RWPE2 (cell line): ENCODE measurements around the gene PTPRM.

Experiments used
- ATAC-seq: fragments of 200-7000 bp; cut with Tn5 transposase; 3 replicates; pipeline ENCODE4 v1.9.1; 2021; ENCODE audit warnings: low read depth
- DNase-seq: peaks from one replicate; pipeline ENCODE4 v3.0.0-alpha.2; 2020; ENCODE audit warnings: low spot score
- H3K27ac ChIP-seq: fragments of 450-650 bp; 2 replicates; pipeline ENCODE4 v1.5.1; 2017; ENCODE audit warnings: mild to moderate bottlenecking; ENCODE audit not compliant: poor library complexity, severe bottlenecking
- H3K27me3 ChIP-seq: fragments of 250-450 bp; sonication (Bioruptor Pico); 2 replicates; pipeline ENCODE4 v1.5.1; 2021; ENCODE audit warnings: mild to moderate bottlenecking, moderate library complexity; ENCODE audit not compliant: insufficient read depth, poor library complexity, severe bottlenecking
- H3K36me3 ChIP-seq: fragments of 250-450 bp; sonication (Bioruptor Pico); 2 replicates; pipeline ENCODE4 v1.5.1; 2020; ENCODE audit warnings: low read depth, mild to moderate bottlenecking, moderate library complexity
- H3K4me1 ChIP-seq: fragments of 250-450 bp; sonication (Bioruptor Pico); 2 replicates; pipeline ENCODE4 v1.5.1; 2021; ENCODE audit warnings: mild to moderate bottlenecking, moderate library complexity; ENCODE audit not compliant: insufficient read depth, poor library complexity, severe bottlenecking
- H3K4me3 ChIP-seq: fragments of 250-450 bp; sonication (Bioruptor Pico); 2 replicates; pipeline ENCODE4 v1.5.1; 2021; ENCODE audit warnings: mild to moderate bottlenecking, moderate library complexity; ENCODE audit not compliant: severe bottlenecking
- H3K9me3 ChIP-seq: fragments of 250-450 bp; sonication (Bioruptor Pico); 2 replicates; pipeline ENCODE4 v1.5.1; 2021; ENCODE audit warnings: mild to moderate bottlenecking, moderate library complexity; ENCODE audit not compliant: severe bottlenecking
- TF ChIP-seq, protein P1 (sequence below): fragments of 450-650 bp; IDR thresholded peaks from one replicate; pipeline ENCODE4 v1.5.1; 2017; ENCODE audit warnings: mild to moderate bottlenecking, moderate library complexity; ENCODE audit not compliant: poor library complexity, severe bottlenecking

PTPRM gene

DNA sequence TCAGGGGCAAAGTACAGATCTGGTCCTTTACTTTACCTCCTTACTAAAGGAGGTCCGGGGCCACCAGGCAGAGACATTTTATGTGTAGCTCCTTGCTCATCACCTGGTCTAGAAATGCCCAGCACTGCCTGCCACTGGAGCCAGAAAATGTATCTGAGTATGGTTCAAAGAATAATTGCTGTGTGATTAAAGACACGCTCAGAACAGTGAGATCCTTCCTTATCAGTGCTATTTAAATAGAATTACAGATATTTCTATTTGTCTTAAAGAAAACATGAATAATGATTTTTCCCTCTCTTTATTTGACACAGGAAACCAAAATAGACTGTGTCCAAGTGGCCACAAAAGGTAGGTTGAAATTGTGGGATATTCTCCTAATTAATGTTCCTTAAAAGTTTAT, 547.4 kb downstream of the PTPRM start:
- Histone ChIP-seq H3K27ac (no peak overlapping the region), H3K36me3 (no peaks in the 10 kb centered on the region), H3K27me3 (no peaks in the 10 kb centered on the region), H3K4me1 (peaks cover 20% of the 10 kb centered on the region), H3K9me3 (no peaks in the 10 kb centered on the region), H3K4me3 (no peak overlapping the region)
- TF ChIP-seq, protein P1, sequence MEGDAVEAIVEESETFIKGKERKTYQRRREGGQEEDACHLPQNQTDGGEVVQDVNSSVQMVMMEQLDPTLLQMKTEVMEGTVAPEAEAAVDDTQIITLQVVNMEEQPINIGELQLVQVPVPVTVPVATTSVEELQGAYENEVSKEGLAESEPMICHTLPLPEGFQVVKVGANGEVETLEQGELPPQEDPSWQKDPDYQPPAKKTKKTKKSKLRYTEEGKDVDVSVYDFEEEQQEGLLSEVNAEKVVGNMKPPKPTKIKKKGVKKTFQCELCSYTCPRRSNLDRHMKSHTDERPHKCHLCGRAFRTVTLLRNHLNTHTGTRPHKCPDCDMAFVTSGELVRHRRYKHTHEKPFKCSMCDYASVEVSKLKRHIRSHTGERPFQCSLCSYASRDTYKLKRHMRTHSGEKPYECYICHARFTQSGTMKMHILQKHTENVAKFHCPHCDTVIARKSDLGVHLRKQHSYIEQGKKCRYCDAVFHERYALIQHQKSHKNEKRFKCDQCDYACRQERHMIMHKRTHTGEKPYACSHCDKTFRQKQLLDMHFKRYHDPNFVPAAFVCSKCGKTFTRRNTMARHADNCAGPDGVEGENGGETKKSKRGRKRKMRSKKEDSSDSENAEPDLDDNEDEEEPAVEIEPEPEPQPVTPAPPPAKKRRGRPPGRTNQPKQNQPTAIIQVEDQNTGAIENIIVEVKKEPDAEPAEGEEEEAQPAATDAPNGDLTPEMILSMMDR: no peak
- no peak for ATAC-seq
- no peak for DNase-seq

GRCh38 chr18:8116341-8117005, 549.4 kb downstream of the PTPRM start:
- peak overlapping the region; percentile 76 for H3K27ac ChIP-seq
- DNase-seq: no peak
- peak; percentile 95 for ATAC-seq
- no peaks in the 10 kb centered on the region for H3K27me3 ChIP-seq
- TF ChIP-seq, protein P1: no peak
- H3K36me3 ChIP-seq: no peaks in the 10 kb centered on the region
- peaks cover 20% of the 10 kb centered on the region for H3K4me1 ChIP-seq
- no peak overlapping the region for H3K4me3 ChIP-seq
- H3K9me3 ChIP-seq: no peaks in the 10 kb centered on the region

DNA sequence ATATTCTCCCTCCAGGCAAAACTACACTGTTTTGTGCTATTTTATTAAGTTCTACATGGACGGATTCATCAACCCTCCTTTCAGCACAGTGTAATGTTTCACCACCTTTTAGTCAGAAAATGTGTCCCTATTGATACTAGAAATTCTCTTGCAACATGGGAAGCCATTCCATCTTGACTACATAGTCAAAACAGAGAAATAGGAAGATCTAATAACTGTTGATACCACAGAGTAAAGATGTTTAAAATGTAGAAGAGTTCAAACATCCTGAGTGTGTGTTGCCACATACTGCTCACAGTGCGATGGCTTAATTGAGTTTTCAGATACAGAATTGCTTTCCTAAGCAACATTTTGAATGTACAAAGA, 549.9 kb downstream of the PTPRM start:
- DNase-seq (no peak), ATAC-seq (peak; percentile 35; the same call in 2 of the 3 replicates)
- Histone ChIP-seq H3K27ac (peak overlapping the region; percentile 76), H3K4me1 (peaks cover 21% of the 10 kb centered on the region), H3K9me3 (no peaks in the 10 kb centered on the region), H3K27me3 (no peaks in the 10 kb centered on the region), H3K4me3 (no peak overlapping the region), H3K36me3 (no peaks in the 10 kb centered on the region)
- TF ChIP-seq, protein P1: no peak

DNA sequence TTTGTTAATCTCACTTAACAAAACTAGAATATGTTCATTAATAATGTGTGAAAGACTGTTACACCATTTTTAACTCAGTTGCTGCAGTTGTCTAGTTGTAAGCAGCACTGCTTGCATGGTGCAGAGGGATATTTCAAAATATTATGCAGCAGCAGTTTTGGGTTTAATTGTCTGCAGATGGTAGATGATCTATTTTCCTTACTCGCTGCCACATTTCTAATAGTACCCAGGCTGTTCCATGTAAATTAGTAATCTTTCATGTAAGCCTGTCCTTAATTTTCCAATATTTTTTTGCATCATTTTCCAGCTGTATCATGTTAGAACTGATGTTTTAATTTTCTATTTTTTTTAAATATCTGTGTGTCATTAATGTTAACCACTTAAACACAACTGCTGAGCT, 554.0 kb downstream of the PTPRM start:
- H3K4me1 ChIP-seq: peaks cover 44% of the 10 kb centered on the region
- H3K4me3 ChIP-seq: no peak overlapping the region
- H3K27ac ChIP-seq: no peak overlapping the region
- H3K9me3 ChIP-seq: no peaks in the 10 kb centered on the region
- ATAC-seq (no peak), DNase-seq (no peak)
- no peaks in the 10 kb centered on the region for H3K36me3 ChIP-seq
- H3K27me3 ChIP-seq: no peaks in the 10 kb centered on the region
- TF ChIP-seq, protein P1: no peak

DNA sequence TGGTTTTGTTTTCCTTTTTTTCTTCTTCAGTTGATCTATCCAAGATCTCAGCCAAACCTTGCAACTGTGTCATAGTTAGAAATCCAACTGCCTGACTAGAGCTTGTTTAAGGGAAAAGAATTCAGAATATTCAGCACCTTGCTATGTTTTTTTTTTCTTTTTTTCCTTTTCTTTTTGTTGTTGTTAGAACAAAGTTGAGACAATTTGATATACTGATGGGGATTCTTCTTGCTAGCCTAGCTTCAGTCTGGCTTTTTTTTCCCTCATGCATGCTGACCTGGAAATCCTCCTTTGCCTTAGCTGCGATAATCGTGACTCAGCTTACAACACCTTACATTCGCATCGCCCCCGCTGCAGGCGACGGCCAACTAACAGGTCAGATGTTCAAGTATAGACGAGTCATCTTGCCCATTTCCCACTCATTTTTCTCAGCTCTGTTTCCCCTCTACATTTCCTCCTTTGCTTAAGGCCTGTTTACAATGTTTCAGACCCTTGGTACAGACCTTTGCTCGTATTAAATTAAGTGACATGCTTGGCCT, 554.9 kb downstream of the PTPRM start:
- DNase-seq (peak; percentile 79), ATAC-seq (peak; percentile 83)
- Histone ChIP-seq H3K36me3 (no peaks in the 10 kb centered on the region), H3K4me1 (peaks cover 38% of the 10 kb centered on the region), H3K27ac (peak overlapping the region; percentile 26), H3K4me3 (no peak overlapping the region), H3K9me3 (no peaks in the 10 kb centered on the region), H3K27me3 (no peaks in the 10 kb centered on the region)
- TF ChIP-seq, protein P1: no peak
